Measurements from ENCODE around the gene LTA4H. TPM values are rescaled to one million over a fixed set of nuclear protein-coding genes. Genes with fewer than 3 reads are reported as not detected.
A peak's percentile ranks its signal among the peaks of the same experiment; 100 is the strongest.

The LTA4H gene
- total RNA-seq, 1 experiment from 2014 or later: 137 TPM

GRCh38 chr12:96036765-96037455 lies 1.5 kb upstream of the LTA4H start:
- DNase-seq (ENCODE audit: extremely low read depth, low read depth): no peak

GRCh38 chr12:96034621-96035282 lies 635 bp downstream of the LTA4H start:
- DNase-seq (ENCODE audit: extremely low read depth, low read depth): no peak

- DNase-seq (ENCODE audit: extremely low read depth, low read depth): no peak
Measured at GRCh38 chr12:96033549-96034389, 1.6 kb downstream of the LTA4H start.

- DNase-seq (ENCODE audit: extremely low read depth, low read depth): no peak
Measured at GRCh38 chr12:96029826-96030225, 5.6 kb downstream of the LTA4H start.

GRCh38 chr12:96028538-96028937 lies 6.8 kb downstream of the LTA4H start:
- DNase-seq (ENCODE audit: extremely low read depth, low read depth): no peak

GRCh38 chr12:96026331-96026730 lies 9.1 kb downstream of the LTA4H start:
- no peak for DNase-seq (ENCODE audit: extremely low read depth, low read depth)

GRCh38 chr12:96025518-96025917 lies 9.9 kb downstream of the LTA4H start:
- no peak for DNase-seq (ENCODE audit: extremely low read depth, low read depth)

GRCh38 chr12:96020314-96021003 lies 14.9 kb downstream of the LTA4H start:
- no peak for DNase-seq (ENCODE audit: extremely low read depth, low read depth)

GRCh38 chr12:96015672-96016071 lies 19.7 kb downstream of the LTA4H start:
- DNase-seq (ENCODE audit: extremely low read depth, low read depth): no peak

- no peak for DNase-seq (ENCODE audit: extremely low read depth, low read depth)
Measured at GRCh38 chr12:96014943-96015599, 20.3 kb downstream of the LTA4H start.

GRCh38 chr12:96007729-96008128 lies 27.7 kb downstream of the LTA4H start:
- no peak for DNase-seq (ENCODE audit: extremely low read depth, low read depth)

- no peak for DNase-seq (ENCODE audit: extremely low read depth, low read depth)
Measured at GRCh38 chr12:96006727-96007126, 28.7 kb downstream of the LTA4H start.

- DNase-seq (ENCODE audit: extremely low read depth, low read depth): no peak
Measured at GRCh38 chr12:96000858-96001257, 34.5 kb downstream of the LTA4H start.

GRCh38 chr12:95999484-95999883 lies 35.9 kb downstream of the LTA4H start:
- no peak for DNase-seq (ENCODE audit: extremely low read depth, low read depth)

- DNase-seq (ENCODE audit: extremely low read depth, low read depth): peak; percentile 70
Measured at GRCh38 chr12:95998611-95999286, 36.6 kb downstream of the LTA4H start.

GRCh38 chr12:95997911-95998510 lies 37.4 kb downstream of the LTA4H start:
- DNase-seq (ENCODE audit: extremely low read depth, low read depth): peak; percentile 7

- no peak for DNase-seq (ENCODE audit: extremely low read depth, low read depth)
Measured at GRCh38 chr12:95997276-95997675, 38.1 kb downstream of the LTA4H start.

- DNase-seq (ENCODE audit: extremely low read depth, low read depth): peak; percentile 61
Measured at GRCh38 chr12:95996034-95996658, 39.2 kb downstream of the LTA4H start, which contains the start of gene HAL. TSS of gene HAL (minus strand) at chr12:95996344. CDS start at chr12:95995910, 434 bp downstream.
